Fibroblast of lung (primary cell): Measurements from ENCODE around the gene CCDC86.

ENCODE experiments used
- EZH2 ChIP-seq: IDR thresholded peaks from 2 replicates; pipeline ENCODE4 v1.5.1; 2012; ENCODE audit warnings: low read length, control low read depth, mild to moderate bottlenecking; ENCODE audit errors: missing control alignments
- TF ChIP-seq, protein P1 (sequence below), 2 donors: IDR thresholded peaks in 1 of 2; conservative IDR thresholded peaks in 1 of 2; 1 replicate in 1 of 2; 2 replicates in 1 of 2; pipeline ENCODE4 v1.5.1; 2011 to 2012; ENCODE audit warnings: low read length in 2 of 2, control low read depth in 1 of 2, inconsistent platforms in 1 of 2, low read depth in 1 of 2, mild to moderate bottlenecking in 1 of 2

DNA sequence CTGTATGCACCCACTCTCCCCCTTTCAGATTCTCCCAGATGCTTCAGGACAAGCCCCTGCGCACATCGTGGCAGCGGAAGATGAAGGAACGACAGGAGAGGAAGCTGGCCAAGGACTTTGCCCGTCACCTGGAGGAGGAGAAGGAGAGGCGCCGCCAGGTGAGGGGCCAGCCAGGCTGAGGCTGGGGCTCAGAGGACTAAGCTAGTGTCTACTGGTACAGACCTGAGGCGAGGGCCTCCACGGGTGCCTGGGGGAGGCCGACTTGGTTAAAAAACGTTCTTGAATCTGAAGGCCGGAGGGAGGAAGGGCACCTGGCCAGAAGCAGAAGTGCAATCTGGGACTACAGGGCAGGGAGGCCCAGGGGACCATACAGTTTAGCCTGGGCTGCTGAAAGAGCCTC is 6.0 kb downstream of the CCDC86 start:
- TF ChIP-seq EZH2, result no peak
- TF ChIP-seq, protein P1, sequence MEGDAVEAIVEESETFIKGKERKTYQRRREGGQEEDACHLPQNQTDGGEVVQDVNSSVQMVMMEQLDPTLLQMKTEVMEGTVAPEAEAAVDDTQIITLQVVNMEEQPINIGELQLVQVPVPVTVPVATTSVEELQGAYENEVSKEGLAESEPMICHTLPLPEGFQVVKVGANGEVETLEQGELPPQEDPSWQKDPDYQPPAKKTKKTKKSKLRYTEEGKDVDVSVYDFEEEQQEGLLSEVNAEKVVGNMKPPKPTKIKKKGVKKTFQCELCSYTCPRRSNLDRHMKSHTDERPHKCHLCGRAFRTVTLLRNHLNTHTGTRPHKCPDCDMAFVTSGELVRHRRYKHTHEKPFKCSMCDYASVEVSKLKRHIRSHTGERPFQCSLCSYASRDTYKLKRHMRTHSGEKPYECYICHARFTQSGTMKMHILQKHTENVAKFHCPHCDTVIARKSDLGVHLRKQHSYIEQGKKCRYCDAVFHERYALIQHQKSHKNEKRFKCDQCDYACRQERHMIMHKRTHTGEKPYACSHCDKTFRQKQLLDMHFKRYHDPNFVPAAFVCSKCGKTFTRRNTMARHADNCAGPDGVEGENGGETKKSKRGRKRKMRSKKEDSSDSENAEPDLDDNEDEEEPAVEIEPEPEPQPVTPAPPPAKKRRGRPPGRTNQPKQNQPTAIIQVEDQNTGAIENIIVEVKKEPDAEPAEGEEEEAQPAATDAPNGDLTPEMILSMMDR (conservative IDR thresholded peaks at IDR 0.05 in 1 of 2, IDR thresholded peaks at IDR 0.05 in 1 of 2; ENCODE audit: low read depth in 1 of 2, low read length in 2 of 2), result no peak
